Duodenal mucosa (tissue), 2 donors: Measurements from ENCODE around the gene MRPS33.

Experiments
- H3K27ac ChIP-seq: one replicate; pipeline ENCODE4 v1.7.0; 2013; ENCODE audit warnings: low read depth, low read length
- H3K27me3 ChIP-seq, 2 donors: one replicate each; pipeline ENCODE4 v1.7.0; 2013; ENCODE audit warnings: low read length in 2 of 2, control low read depth in 1 of 2; ENCODE audit not compliant: insufficient read depth in 2 of 2, control insufficient read depth in 1 of 2
- H3K36me3 ChIP-seq, 2 donors: one replicate each; pipeline ENCODE4 v1.7.0; 2013; ENCODE audit warnings: low read length in 2 of 2, control low read depth in 1 of 2; ENCODE audit not compliant: insufficient read depth in 2 of 2, control insufficient read depth in 1 of 2
- H3K4me1 ChIP-seq, 2 donors: one replicate each; pipeline ENCODE4 v1.7.0; 2013; ENCODE audit warnings: low read length in 2 of 2, control low read depth in 1 of 2; ENCODE audit not compliant: insufficient read depth in 2 of 2, control insufficient read depth in 1 of 2
- H3K4me3 ChIP-seq, 2 donors: one replicate each; pipeline ENCODE4 v1.7.0; 2013; ENCODE audit warnings: low read length in 2 of 2, low read depth in 1 of 2
- H3K9ac ChIP-seq, 2 donors: one replicate each; pipeline ENCODE4 v1.7.0; 2013; ENCODE audit warnings: low read length in 2 of 2, low read depth in 1 of 2
- H3K9me3 ChIP-seq, 2 donors: one replicate each; pipeline ENCODE4 v1.7.0; 2013; ENCODE audit warnings: low read length in 2 of 2, control low read depth in 1 of 2; ENCODE audit not compliant: control insufficient read depth in 1 of 2

Gene MRPS33

GRCh38 chr7:140989068-140989467 lies 25.7 kb downstream of the MRPS33 start:
- Histone ChIP-seq H3K27ac (no peak overlapping the region), H3K9ac (no peak overlapping the region), H3K36me3 (no peaks in the 10 kb centered on the region), H3K9me3 (no peaks in the 10 kb centered on the region), H3K4me3 (no peak overlapping the region), H3K4me1 (peaks cover 4 to 10% of the 10 kb centered on the region in 2 donors), H3K27me3 (no peaks in the 10 kb centered on the region)

- H3K9me3 ChIP-seq = no peaks in the 10 kb centered on the region
- H3K4me3 ChIP-seq = no peak overlapping the region
- no peak overlapping the region for H3K9ac ChIP-seq
- H3K36me3 ChIP-seq = no peaks in the 10 kb centered on the region
- no peaks in the 10 kb centered on the region for H3K27me3 ChIP-seq
- H3K27ac ChIP-seq = no peak overlapping the region
- peaks cover 2 to 4% of the 10 kb centered on the region in 2 donors for H3K4me1 ChIP-seq
Measured at GRCh38 chr7:140983802-140984201, 30.9 kb downstream of the MRPS33 start.

- H3K4me1 ChIP-seq = no peaks in the 10 kb centered on the region
- H3K36me3 ChIP-seq = no peaks in the 10 kb centered on the region
- no peaks in the 10 kb centered on the region for H3K9me3 ChIP-seq
- H3K27ac ChIP-seq = no peak overlapping the region
- H3K27me3 ChIP-seq = no peaks in the 10 kb centered on the region
- H3K4me3 ChIP-seq = no peak overlapping the region
- H3K9ac ChIP-seq = no peak overlapping the region
Measured at GRCh38 chr7:140982508-140982907, 32.2 kb downstream of the MRPS33 start.

GRCh38 chr7:140981951-140982350 lies 32.8 kb downstream of the MRPS33 start:
- H3K27me3 ChIP-seq = no peaks in the 10 kb centered on the region
- H3K27ac ChIP-seq = no peak overlapping the region
- no peaks in the 10 kb centered on the region for H3K4me1 ChIP-seq
- no peak overlapping the region for H3K4me3 ChIP-seq
- no peak overlapping the region for H3K9ac ChIP-seq
- H3K36me3 ChIP-seq = no peaks in the 10 kb centered on the region
- H3K9me3 ChIP-seq = no peaks in the 10 kb centered on the region

GRCh38 chr7:140977741-140978140 lies 37.0 kb downstream of the MRPS33 start:
- no peaks in the 10 kb centered on the region for H3K27me3 ChIP-seq
- no peaks in the 10 kb centered on the region for H3K36me3 ChIP-seq
- peaks cover 0 to 12% of the 10 kb centered on the region in 2 donors for H3K4me1 ChIP-seq
- no peak overlapping the region for H3K9ac ChIP-seq
- no peaks in the 10 kb centered on the region for H3K9me3 ChIP-seq
- no peak overlapping the region for H3K4me3 ChIP-seq
- H3K27ac ChIP-seq = no peak overlapping the region

GRCh38 chr7:140972876-140973829 lies 41.6 kb downstream of the MRPS33 start:
- no peak overlapping the region for H3K4me3 ChIP-seq

GRCh38 chr7:140972344-140972743 lies 42.4 kb downstream of the MRPS33 start:
- no peak overlapping the region for H3K4me3 ChIP-seq
- no peak overlapping the region for H3K27ac ChIP-seq
- no peaks in the 10 kb centered on the region for H3K36me3 ChIP-seq
- peaks cover 0 to 12% of the 10 kb centered on the region in 2 donors for H3K4me1 ChIP-seq
- no peak overlapping the region for H3K9ac ChIP-seq
- H3K9me3 ChIP-seq = no peaks in the 10 kb centered on the region
- H3K27me3 ChIP-seq = no peaks in the 10 kb centered on the region

More at GRCh38 chr7:140972876-140973829, 41.6 kb downstream of the MRPS33 start:
- H3K27me3 ChIP-seq = no peaks in the 10 kb centered on the region
- peaks cover 0 to 12% of the 10 kb centered on the region in 2 donors for H3K4me1 ChIP-seq
- H3K27ac ChIP-seq = no peak overlapping the region
- H3K36me3 ChIP-seq = no peaks in the 10 kb centered on the region
- no peaks in the 10 kb centered on the region for H3K9me3 ChIP-seq
- no peak overlapping the region for H3K9ac ChIP-seq

GRCh38 chr7:140967438-140967837 lies 47.3 kb downstream of the MRPS33 start:
- Histone ChIP-seq H3K27me3 (no peaks in the 10 kb centered on the region), H3K36me3 (no peaks in the 10 kb centered on the region), H3K4me3 (no peak overlapping the region), H3K4me1 (no peaks in the 10 kb centered on the region), H3K9me3 (no peaks in the 10 kb centered on the region), H3K27ac (no peak overlapping the region), H3K9ac (no peak overlapping the region)

GRCh38 chr7:140966561-140967233 lies 48.1 kb downstream of the MRPS33 start:
- Histone ChIP-seq H3K9me3 (no peaks in the 10 kb centered on the region), H3K27ac (no peak overlapping the region), H3K36me3 (no peaks in the 10 kb centered on the region), H3K4me1 (no peaks in the 10 kb centered on the region), H3K9ac (no peak overlapping the region), H3K4me3 (no peak overlapping the region), H3K27me3 (no peaks in the 10 kb centered on the region)

- no peak overlapping the region for H3K4me3 ChIP-seq
- H3K9me3 ChIP-seq = no peaks in the 10 kb centered on the region
- no peak overlapping the region for H3K27ac ChIP-seq
- H3K36me3 ChIP-seq = no peaks in the 10 kb centered on the region
- H3K4me1 ChIP-seq = no peaks in the 10 kb centered on the region
- H3K9ac ChIP-seq = no peak overlapping the region
- no peaks in the 10 kb centered on the region for H3K27me3 ChIP-seq
Measured at GRCh38 chr7:140961117-140961516, 53.6 kb downstream of the MRPS33 start.
